ENCODE data around the gene JMJD4. TPM values are rescaled to one million over a fixed set of nuclear protein-coding genes. Genes with fewer than 3 reads are reported as not detected.

The JMJD4 gene
- total RNA-seq, 1 donor from 2014 or later: 13.4 TPM

DNA sequence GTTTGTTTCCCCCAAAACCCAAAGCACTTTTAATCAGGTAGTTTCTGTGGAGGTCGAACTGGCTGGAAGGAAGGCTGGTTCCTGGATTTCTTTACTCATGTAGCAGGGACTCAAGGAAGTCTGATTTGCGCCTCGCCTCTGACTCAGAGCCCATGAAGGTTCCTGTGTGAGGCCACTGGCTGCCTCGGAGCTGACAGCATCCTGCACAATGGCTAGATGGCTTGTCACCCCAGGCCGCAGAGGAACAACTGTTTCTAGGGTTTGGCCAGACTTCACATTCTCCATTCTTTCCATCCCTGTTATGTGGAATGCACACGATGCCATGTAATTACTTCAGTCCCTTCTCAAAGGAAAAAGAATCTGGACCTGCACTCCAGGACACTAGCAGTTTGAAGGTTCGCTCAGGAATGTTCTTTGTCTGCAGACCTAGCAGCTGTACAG is 41.2 kb upstream of the JMJD4 start:
- Mint-ChIP-seq H3K4me1 (ENCODE audit: unreplicated experiment) (no peaks in the 10 kb centered on the region), H3K9me3 (ENCODE audit: unreplicated experiment) (no peaks in the 10 kb centered on the region), H3K36me3 (ENCODE audit: low read depth, unreplicated experiment) (peaks cover 5% of the 10 kb centered on the region), H3K4me3 (ENCODE audit: unreplicated experiment) (no peak overlapping the region), H3K27me3 (ENCODE audit: unreplicated experiment) (no peaks in the 10 kb centered on the region), H3K27ac (ENCODE audit: unreplicated experiment) (no peak overlapping the region)
- TF ChIP-seq, protein P1, sequence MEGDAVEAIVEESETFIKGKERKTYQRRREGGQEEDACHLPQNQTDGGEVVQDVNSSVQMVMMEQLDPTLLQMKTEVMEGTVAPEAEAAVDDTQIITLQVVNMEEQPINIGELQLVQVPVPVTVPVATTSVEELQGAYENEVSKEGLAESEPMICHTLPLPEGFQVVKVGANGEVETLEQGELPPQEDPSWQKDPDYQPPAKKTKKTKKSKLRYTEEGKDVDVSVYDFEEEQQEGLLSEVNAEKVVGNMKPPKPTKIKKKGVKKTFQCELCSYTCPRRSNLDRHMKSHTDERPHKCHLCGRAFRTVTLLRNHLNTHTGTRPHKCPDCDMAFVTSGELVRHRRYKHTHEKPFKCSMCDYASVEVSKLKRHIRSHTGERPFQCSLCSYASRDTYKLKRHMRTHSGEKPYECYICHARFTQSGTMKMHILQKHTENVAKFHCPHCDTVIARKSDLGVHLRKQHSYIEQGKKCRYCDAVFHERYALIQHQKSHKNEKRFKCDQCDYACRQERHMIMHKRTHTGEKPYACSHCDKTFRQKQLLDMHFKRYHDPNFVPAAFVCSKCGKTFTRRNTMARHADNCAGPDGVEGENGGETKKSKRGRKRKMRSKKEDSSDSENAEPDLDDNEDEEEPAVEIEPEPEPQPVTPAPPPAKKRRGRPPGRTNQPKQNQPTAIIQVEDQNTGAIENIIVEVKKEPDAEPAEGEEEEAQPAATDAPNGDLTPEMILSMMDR (IDR thresholded peaks at IDR 0.05; ENCODE audit: unreplicated experiment): no peak
- DNase-seq (ENCODE audit: low spot score): no peak

- Mint-ChIP-seq H3K27me3 (ENCODE audit: unreplicated experiment) (no peaks in the 10 kb centered on the region), H3K4me3 (ENCODE audit: unreplicated experiment) (no peak overlapping the region), H3K27ac (ENCODE audit: unreplicated experiment) (no peak overlapping the region), H3K4me1 (ENCODE audit: unreplicated experiment) (no peaks in the 10 kb centered on the region), H3K9me3 (ENCODE audit: unreplicated experiment) (no peaks in the 10 kb centered on the region), H3K36me3 (ENCODE audit: low read depth, unreplicated experiment) (peaks cover 5% of the 10 kb centered on the region)
- TF ChIP-seq, protein P1 (IDR thresholded peaks at IDR 0.05; ENCODE audit: unreplicated experiment): no peak
- DNase-seq (ENCODE audit: low spot score): no peak
Measured at GRCh38 chr1:227775841-227776240, 40.7 kb upstream of the JMJD4 start.

DNA sequence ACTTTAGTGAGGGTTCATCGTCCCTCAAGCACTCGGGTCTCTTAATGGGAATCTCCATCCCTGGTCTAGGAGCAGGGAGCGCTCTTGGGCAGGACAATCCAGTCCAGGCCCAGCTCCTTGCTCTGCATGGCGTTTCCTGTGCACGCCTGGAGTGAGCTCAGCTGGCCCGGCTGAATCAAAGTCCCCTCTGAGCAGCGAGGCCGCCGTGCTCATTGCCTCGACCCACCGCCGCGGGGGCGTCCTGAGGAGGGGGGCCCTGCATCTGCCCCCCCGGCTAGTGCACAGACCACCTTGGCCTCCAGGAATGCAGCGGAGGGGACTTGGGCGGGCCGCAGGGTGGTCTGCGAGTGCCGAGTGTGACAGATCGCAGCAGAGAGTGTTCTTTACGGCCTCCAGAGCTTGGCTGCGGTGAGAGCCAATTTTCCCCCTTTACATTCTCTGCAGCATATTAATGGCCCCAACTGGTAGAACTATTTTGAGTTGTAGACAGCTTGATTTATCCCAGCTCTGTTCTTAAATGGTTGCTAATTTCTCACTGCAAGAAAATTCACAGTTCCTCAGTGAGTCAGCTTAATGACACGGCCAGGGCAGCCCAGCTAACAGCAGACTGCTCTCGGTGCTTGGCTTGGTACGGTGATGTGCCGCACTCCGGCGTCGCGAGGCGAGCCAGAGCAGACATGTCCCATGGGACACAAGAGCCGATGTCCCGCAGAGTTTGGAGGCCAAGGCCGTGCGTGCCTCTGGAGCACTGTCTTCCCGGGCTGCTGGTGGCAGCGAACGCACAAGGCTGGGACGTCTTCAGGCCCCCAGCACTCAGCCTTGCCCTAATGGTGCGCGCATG is 39.9 kb upstream of the JMJD4 start:
- Mint-ChIP-seq H3K27ac (ENCODE audit: unreplicated experiment) (no peak overlapping the region), H3K9me3 (ENCODE audit: unreplicated experiment) (no peaks in the 10 kb centered on the region), H3K36me3 (ENCODE audit: low read depth, unreplicated experiment) (peaks cover 10% of the 10 kb centered on the region), H3K27me3 (ENCODE audit: unreplicated experiment) (no peaks in the 10 kb centered on the region), H3K4me1 (ENCODE audit: unreplicated experiment) (no peaks in the 10 kb centered on the region), H3K4me3 (ENCODE audit: unreplicated experiment) (no peak overlapping the region)
- DNase-seq (ENCODE audit: low spot score): no peak
- TF ChIP-seq, protein P1 (IDR thresholded peaks at IDR 0.05; ENCODE audit: unreplicated experiment): no peak

GRCh38 chr1:227774051-227774731 is 39.1 kb upstream of the JMJD4 start:
- no peaks in the 10 kb centered on the region for H3K4me1 Mint-ChIP-seq (ENCODE audit: unreplicated experiment)
- no peak overlapping the region for H3K27ac Mint-ChIP-seq (ENCODE audit: unreplicated experiment)
- DNase-seq (ENCODE audit: low spot score): no peak
- TF ChIP-seq, protein P1 (IDR thresholded peaks at IDR 0.05; ENCODE audit: unreplicated experiment): no peak
- peaks cover 10% of the 10 kb centered on the region for H3K36me3 Mint-ChIP-seq (ENCODE audit: low read depth, unreplicated experiment)
- no peaks in the 10 kb centered on the region for H3K27me3 Mint-ChIP-seq (ENCODE audit: unreplicated experiment)
- no peak overlapping the region for H3K4me3 Mint-ChIP-seq (ENCODE audit: unreplicated experiment)
- H3K9me3 Mint-ChIP-seq (ENCODE audit: unreplicated experiment): no peaks in the 10 kb centered on the region

DNA sequence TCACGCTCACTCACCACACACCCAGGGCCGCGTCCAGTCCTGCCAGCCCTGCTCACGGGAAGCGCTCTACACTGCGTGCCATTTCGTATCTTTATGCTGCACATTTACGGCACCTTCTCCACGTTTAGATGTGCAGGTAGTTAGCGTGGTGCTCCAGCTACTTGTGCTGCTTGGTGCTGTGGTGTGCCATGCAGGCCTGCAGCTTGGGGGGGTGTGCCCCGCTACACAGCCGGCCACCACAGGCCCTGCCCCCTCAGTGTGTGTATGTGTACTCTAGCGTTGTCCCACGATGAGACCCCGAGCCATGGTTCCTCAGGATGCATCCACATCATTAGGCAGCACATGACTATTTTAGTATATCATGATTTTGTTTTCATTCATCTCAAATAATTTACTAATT is 38.5 kb upstream of the JMJD4 start:
- no peaks in the 10 kb centered on the region for H3K9me3 Mint-ChIP-seq (ENCODE audit: unreplicated experiment)
- no peak overlapping the region for H3K4me3 Mint-ChIP-seq (ENCODE audit: unreplicated experiment)
- no peaks in the 10 kb centered on the region for H3K27me3 Mint-ChIP-seq (ENCODE audit: unreplicated experiment)
- DNase-seq (ENCODE audit: low spot score): no peak
- peaks cover 14% of the 10 kb centered on the region for H3K36me3 Mint-ChIP-seq (ENCODE audit: low read depth, unreplicated experiment)
- H3K27ac Mint-ChIP-seq (ENCODE audit: unreplicated experiment): no peak overlapping the region
- no peaks in the 10 kb centered on the region for H3K4me1 Mint-ChIP-seq (ENCODE audit: unreplicated experiment)
- TF ChIP-seq, protein P1 (IDR thresholded peaks at IDR 0.05; ENCODE audit: unreplicated experiment): no peak

All from endothelial cell (in vitro differentiated cells).